HAP-1 (cell line): ENCODE results near the gene TEAD1.

Experiments
- DNase-seq, 2 experiments: peaks; one replicate each; pipeline ENCODE4 v3.0.0-alpha.2; 2016 to 2020; ENCODE audit warnings: low spot score in 2 of 2
- H3K27me3 ChIP-seq: fragments of 250-450 bp; sonication (Bioruptor Pico); 2 replicates; pipeline ENCODE4 v1.5.1; 2020; ENCODE audit warnings: low read depth, mild to moderate bottlenecking, moderate library complexity
- H3K36me3 ChIP-seq: fragments of 250-450 bp; sonication (Bioruptor Pico); replicated peaks from 2 replicates; pipeline ENCODE4 v1.5.1; 2020; ENCODE audit warnings: mild to moderate bottlenecking
- H3K4me1 ChIP-seq: fragments of 250-450 bp; sonication (Bioruptor Pico); 2 replicates; pipeline ENCODE4 v1.5.1; 2020; ENCODE audit warnings: mild to moderate bottlenecking
- H3K4me3 ChIP-seq: fragments of 250-450 bp; sonication (Bioruptor Pico); 2 replicates; pipeline ENCODE4 v1.5.1; 2020; ENCODE audit warnings: mild to moderate bottlenecking, moderate library complexity
- H3K9me3 ChIP-seq: fragments of 250-450 bp; sonication (Bioruptor Pico); 2 replicates; pipeline ENCODE4 v1.5.1; 2020; ENCODE audit warnings: mild to moderate bottlenecking, moderate library complexity
- in situ Hi-C: fragments of 300-500 bp; cut with MboI; formaldehyde crosslinking; loops from 3 replicates; pipeline ENCODE4 v1.14.3; 2020; ENCODE audit warnings: low sequenced_read_pairs, inconsistent platforms, mixed read lengths

TEAD1 gene

DNA sequence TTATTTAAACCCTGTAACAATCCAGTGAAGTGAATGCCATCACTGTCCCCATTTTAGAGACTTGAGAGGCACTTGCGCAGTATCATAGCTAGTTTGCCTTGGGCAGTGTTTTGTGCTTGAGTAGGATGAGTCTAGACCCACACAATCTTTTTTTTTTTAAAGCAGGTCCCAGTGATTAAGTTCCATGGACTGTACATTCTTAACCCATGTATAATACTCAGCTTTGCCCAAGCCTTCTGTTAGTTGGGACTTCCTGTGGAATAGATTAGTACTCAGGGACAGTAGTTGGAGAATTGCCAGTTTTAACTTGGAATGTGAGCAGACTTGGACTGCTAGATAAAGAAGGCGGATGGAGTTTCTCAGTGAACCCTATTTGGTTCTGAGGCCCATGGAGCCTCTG is 226.3 kb downstream of the TEAD1 start:
- H3K4me1 ChIP-seq = no peaks in the 10 kb centered on the region

GRCh38 chr11:12901272-12901671 is 227.1 kb downstream of the TEAD1 start:
- no peak for DNase-seq
- Histone ChIP-seq H3K4me1 (no peaks in the 10 kb centered on the region), H3K27me3 (no peaks in the 10 kb centered on the region), H3K36me3 (peaks cover 27% of the 10 kb centered on the region), H3K9me3 (no peaks in the 10 kb centered on the region), H3K4me3 (no peak overlapping the region)
- in situ Hi-C loops = loop anchor here (10.0 to 25.0 kb wide), 2 partner anchors 576 to 839 kb away; no protein-coding TSS in a partner anchor

More for the DNA sequence above, 226.3 kb downstream of the TEAD1 start:
- Histone ChIP-seq H3K4me3 (no peak overlapping the region), H3K27me3 (no peaks in the 10 kb centered on the region), H3K36me3 (peaks cover 24% of the 10 kb centered on the region), H3K9me3 (no peaks in the 10 kb centered on the region)
- no peak for DNase-seq
- in situ Hi-C loops = loop anchor here (10.0 to 25.0 kb wide), 2 partner anchors 576 to 838 kb away; no protein-coding TSS in a partner anchor

GRCh38 chr11:12901874-12902481 is 227.8 kb downstream of the TEAD1 start:
- DNase-seq = no peak
- no peaks in the 10 kb centered on the region for H3K4me1 ChIP-seq
- in situ Hi-C loops = loop anchor here (10.0 to 25.0 kb wide), 2 partner anchors 577 to 840 kb away; no protein-coding TSS in a partner anchor

DNA sequence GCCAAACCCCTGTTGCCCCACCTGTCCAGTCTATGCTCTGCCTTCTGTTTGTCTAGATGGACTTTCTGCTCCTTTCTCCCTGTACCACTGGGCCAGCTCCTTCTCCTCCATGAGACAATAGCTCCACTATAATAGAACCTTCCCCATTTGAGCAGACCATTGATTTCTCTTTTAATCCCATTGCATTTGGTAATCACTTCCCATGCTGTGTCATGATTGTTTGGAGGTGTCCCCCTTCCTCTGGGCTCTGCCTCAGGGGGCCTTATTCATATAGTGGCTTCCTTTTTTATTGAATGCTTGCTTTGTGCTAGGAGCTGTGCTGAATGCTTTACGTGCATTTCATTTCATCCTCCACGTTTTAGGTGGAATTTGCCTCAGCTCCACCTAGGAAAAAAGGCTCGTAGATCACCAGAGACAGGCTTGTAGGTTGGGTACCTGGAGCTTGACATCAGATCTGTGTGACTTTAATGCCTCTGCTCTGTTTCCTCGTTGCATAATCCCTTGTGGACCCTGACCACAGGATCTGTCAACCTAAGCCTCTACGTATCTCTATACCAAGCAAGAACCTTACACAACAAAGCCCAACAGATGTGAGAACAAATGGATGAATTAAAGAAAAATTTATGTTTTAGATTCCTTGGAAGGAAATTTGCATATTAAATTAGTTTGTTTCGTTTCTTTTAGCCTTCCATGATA is 228.7 kb downstream of the TEAD1 start:
- peaks cover 24% of the 10 kb centered on the region for H3K36me3 ChIP-seq
- H3K9me3 ChIP-seq = no peaks in the 10 kb centered on the region
- H3K4me1 ChIP-seq = no peaks in the 10 kb centered on the region
- in situ Hi-C loops = loop anchor here (10.0 to 25.0 kb wide), 2 partner anchors 578 to 841 kb away; no protein-coding TSS in a partner anchor
- no peak overlapping the region for H3K4me3 ChIP-seq
- H3K27me3 ChIP-seq = no peaks in the 10 kb centered on the region
- DNase-seq = peak in 1 of 2 experiments; percentile 4

More at GRCh38 chr11:12901874-12902481, 227.8 kb downstream of the TEAD1 start:
- Histone ChIP-seq H3K4me3 (no peak overlapping the region), H3K9me3 (no peaks in the 10 kb centered on the region), H3K36me3 (peaks cover 24% of the 10 kb centered on the region), H3K27me3 (no peaks in the 10 kb centered on the region)

DNA sequence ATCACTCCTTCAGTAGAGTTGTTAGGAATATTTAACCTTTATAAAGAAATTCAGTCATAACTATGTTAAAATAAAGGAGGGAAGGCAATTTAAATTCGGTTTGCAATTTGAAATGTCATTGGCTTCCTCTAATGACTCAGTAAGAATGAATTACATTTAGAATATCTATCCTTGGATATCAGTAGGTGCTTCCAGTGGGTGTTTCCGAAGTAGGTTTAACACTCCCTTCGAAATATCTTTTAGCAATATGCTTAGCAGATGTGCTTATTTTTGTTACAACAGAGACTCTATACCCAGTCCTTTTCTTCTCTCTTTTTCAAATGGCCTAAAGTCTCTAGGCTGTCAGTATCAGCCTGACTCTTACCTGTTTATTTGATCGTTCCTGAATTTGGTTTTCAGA is 231.2 kb downstream of the TEAD1 start:
- H3K27me3 ChIP-seq = no peaks in the 10 kb centered on the region

GRCh38 chr11:12906501-12906900 is 232.3 kb downstream of the TEAD1 start:
- Histone ChIP-seq H3K4me3 (no peak overlapping the region), H3K9me3 (no peaks in the 10 kb centered on the region), H3K4me1 (no peaks in the 10 kb centered on the region), H3K36me3 (peaks cover 19% of the 10 kb centered on the region), H3K27me3 (no peaks in the 10 kb centered on the region)
- in situ Hi-C loops = loop anchor here (10.0 to 25.0 kb wide), 2 partner anchors 582 to 844 kb away; no protein-coding TSS in a partner anchor
- DNase-seq = no peak

More for the DNA sequence above, 231.2 kb downstream of the TEAD1 start:
- peaks cover 24% of the 10 kb centered on the region for H3K36me3 ChIP-seq
- no peaks in the 10 kb centered on the region for H3K4me1 ChIP-seq
- in situ Hi-C loops = loop anchor here (10.0 to 25.0 kb wide), 2 partner anchors 581 to 843 kb away; no protein-coding TSS in a partner anchor
- DNase-seq = no peak
- no peaks in the 10 kb centered on the region for H3K9me3 ChIP-seq
- no peak overlapping the region for H3K4me3 ChIP-seq

DNA sequence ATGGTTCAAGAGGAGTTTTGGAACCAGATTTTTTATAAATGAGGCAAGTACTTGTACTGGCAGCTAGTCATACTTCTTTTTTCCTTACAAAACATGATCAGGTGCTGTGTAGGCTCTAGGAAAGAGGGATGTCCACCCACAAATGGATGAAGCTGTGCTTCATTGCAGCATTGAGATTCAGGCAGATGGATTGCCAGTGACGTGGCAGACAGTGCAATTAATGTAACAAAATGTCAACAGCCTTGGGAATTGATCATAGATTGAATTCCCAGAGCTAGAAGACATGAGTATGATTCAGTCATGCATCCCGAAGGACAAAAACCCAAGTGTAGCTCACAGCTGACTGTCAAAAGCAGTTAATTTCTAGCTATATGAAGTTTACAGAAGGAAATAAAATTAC is 235.7 kb downstream of the TEAD1 start:
- no peaks in the 10 kb centered on the region for H3K9me3 ChIP-seq
- H3K27me3 ChIP-seq = no peaks in the 10 kb centered on the region
- H3K36me3 ChIP-seq = peaks cover 3% of the 10 kb centered on the region
- H3K4me3 ChIP-seq = no peak overlapping the region
- DNase-seq = no peak
- in situ Hi-C loops = loop anchor here (10.0 to 25.0 kb wide), 2 partner anchors 585 to 848 kb away; no protein-coding TSS in a partner anchor
- H3K4me1 ChIP-seq = peaks cover 8% of the 10 kb centered on the region

DNA sequence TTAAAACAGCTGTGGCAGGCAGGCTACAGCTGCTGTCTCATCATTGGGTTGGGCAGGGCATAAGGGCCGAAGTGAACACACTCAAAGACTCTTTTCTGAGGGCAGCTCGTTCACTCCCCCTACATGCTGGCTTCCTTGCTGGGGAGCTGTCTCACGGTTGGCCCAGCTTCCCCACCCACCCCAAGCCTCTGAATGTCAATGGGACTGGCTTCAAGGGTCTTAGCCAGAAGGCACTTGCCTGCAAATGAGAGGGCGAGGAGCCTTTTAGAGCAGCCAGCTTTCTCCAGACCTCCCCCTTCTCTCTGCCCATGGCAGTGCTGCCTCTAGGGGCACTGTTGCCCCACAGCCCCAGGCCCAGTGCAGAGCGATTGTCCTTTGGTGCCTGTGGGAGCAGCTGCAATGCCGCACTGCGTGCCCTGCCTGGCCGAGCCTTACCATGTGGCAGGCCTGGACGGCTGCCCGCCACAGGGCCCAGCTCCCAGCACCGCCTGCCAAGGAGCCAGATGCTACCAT is 240.2 kb downstream of the TEAD1 start:
- Histone ChIP-seq H3K36me3 (peaks cover 3% of the 10 kb centered on the region; the same call in 1 of the 2 replicates), H3K4me1 (peaks cover 8% of the 10 kb centered on the region), H3K27me3 (no peaks in the 10 kb centered on the region), H3K9me3 (no peaks in the 10 kb centered on the region), H3K4me3 (no peak overlapping the region)
- DNase-seq = peak; percentile 64 to 77
- in situ Hi-C loops = loop anchor here (25.0 kb wide), 1 partner anchor 852 kb away; no protein-coding TSS in a partner anchor

DNA sequence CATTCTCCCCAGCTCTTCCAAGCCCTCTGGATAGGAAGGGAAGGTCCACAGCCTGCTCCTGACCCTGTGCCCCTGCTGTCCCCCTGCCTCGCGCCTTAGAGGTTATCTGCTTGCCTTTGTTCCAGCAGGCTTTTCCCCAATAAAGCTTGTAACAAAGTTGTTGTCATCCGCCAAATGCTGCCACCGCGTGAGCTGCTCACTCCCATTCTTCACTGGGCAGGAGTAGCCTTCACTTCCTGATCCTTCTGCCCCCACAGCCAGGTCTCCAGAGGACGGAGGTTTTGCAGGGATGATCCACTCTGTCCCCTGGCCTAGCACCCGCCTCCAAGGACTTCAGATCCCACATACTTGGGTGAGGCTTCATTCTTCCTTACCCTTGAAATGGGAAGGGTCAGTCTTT is 240.9 kb downstream of the TEAD1 start:
- Histone ChIP-seq H3K27me3 (no peaks in the 10 kb centered on the region), H3K36me3 (peaks cover 3% of the 10 kb centered on the region; the same call in 1 of the 2 replicates), H3K4me3 (no peak overlapping the region), H3K9me3 (no peaks in the 10 kb centered on the region), H3K4me1 (peaks cover 8% of the 10 kb centered on the region)
- in situ Hi-C loops = loop anchor here (25.0 kb wide), 1 partner anchor 853 kb away; no protein-coding TSS in a partner anchor
- no peak for DNase-seq

- peaks cover 8% of the 10 kb centered on the region for H3K4me1 ChIP-seq
- DNase-seq = no peak
- no peak overlapping the region for H3K4me3 ChIP-seq
- H3K27me3 ChIP-seq = no peaks in the 10 kb centered on the region
- H3K36me3 ChIP-seq = 0 out of 2 replicates have a peak, but pooled peaks cover 3% of the 10 kb centered on the region
- in situ Hi-C loops = loop anchor here (25.0 kb wide), 1 partner anchor 856 kb away; no protein-coding TSS in a partner anchor
- H3K9me3 ChIP-seq = no peaks in the 10 kb centered on the region
Measured at GRCh38 chr11:12917822-12918221, 243.6 kb downstream of the TEAD1 start.

DNA sequence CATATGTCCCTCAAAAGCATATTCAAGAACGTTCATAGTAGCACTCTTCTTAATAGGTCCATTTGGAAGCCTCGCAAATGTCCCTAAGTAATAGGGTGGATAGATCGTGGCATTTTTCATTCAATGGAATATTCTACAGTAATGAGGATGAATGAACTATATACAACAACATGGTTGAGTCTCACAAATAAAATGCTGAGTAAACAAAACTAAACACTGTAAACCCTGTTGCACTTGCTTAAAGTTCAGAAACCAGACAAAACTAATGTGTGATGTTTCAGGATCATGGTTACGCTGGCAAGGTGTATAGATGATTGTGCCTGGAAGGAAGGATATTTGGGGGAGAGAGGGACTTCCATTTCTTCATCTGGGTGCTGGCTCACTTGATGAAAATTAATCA is 244.4 kb downstream of the TEAD1 start:
- Histone ChIP-seq H3K27me3 (no peaks in the 10 kb centered on the region), H3K9me3 (no peaks in the 10 kb centered on the region), H3K4me1 (peaks cover 7% of the 10 kb centered on the region), H3K36me3 (0 out of 2 replicates have a peak, but pooled peaks cover 6% of the 10 kb centered on the region), H3K4me3 (no peak overlapping the region)
- in situ Hi-C loops = loop anchor here (25.0 kb wide), 1 partner anchor 856 kb away; no protein-coding TSS in a partner anchor
- no peak for DNase-seq

DNA sequence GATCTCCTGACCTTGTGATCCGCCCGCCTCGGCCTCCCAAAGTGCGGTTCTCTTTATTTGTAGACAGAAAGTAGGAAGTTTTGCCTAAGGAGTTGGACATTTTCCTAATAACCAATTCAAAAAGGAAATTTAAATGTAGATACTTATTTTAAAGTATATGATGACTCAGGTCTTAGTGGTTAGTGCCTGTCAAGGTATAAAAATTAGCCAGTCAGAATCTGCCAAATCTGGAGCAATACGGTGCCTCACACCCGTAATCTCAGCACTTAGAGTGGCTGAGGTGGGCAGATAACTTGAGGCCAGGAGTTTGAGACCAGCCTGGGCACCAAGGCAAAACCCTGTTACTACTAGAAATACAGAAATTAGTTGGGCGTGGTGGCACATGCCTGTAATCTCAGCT is 248.2 kb downstream of the TEAD1 start:
- DNase-seq = no peak
- H3K36me3 ChIP-seq = peaks cover 10% of the 10 kb centered on the region
- H3K4me3 ChIP-seq = no peak overlapping the region
- no peaks in the 10 kb centered on the region for H3K4me1 ChIP-seq
- in situ Hi-C loops = loop anchor here (25.0 kb wide), 1 partner anchor 860 kb away; no protein-coding TSS in a partner anchor
- H3K9me3 ChIP-seq = no peaks in the 10 kb centered on the region
- H3K27me3 ChIP-seq = no peaks in the 10 kb centered on the region

GRCh38 chr11:12922980-12923507 is 248.8 kb downstream of the TEAD1 start:
- H3K27me3 ChIP-seq = no peaks in the 10 kb centered on the region
- in situ Hi-C loops = loop anchor here (25.0 kb wide), 1 partner anchor 861 kb away; no protein-coding TSS in a partner anchor
- DNase-seq = no peak
- no peak overlapping the region for H3K4me3 ChIP-seq
- H3K36me3 ChIP-seq = peaks cover 10% of the 10 kb centered on the region
- no peaks in the 10 kb centered on the region for H3K4me1 ChIP-seq
- H3K9me3 ChIP-seq = no peaks in the 10 kb centered on the region
